Activated T-cell treated with anti-CD3 and anti-CD28 coated beads, Interleukin-2, amount 50 U/mL, for 72 hours (primary cell): ENCODE measurements around the gene ZFPM1. TPM values are rescaled to one million over a fixed set of nuclear protein-coding genes. Genes with fewer than 3 reads are reported as not detected.

Source experiments
- ATAC-seq, 2 donors: fragments of 150-1000 bp; cut with Tn5 transposase; replicated peaks in 1 of 2; 2 replicates each; pipeline ENCODE4 v1.10.0; 2021; ENCODE audit warnings: moderate library complexity in 2 of 2, mild to moderate bottlenecking in 1 of 2
- DNase-seq, 2 donors: peaks; one replicate each; pipeline ENCODE4 v3.0.0; 2021 to 2022; ENCODE audit warnings: mixed read lengths in 1 of 2
- H3K27ac Mint-ChIP-seq: one replicate; pipeline ENCODE4 v1.8.0; 2022; ENCODE audit warnings: mild to moderate bottlenecking, moderate library complexity, mixed read lengths
- H3K27me3 Mint-ChIP-seq: one replicate; pipeline ENCODE4 v1.8.0; 2022; ENCODE audit warnings: low read depth, mixed read lengths
- H3K36me3 Mint-ChIP-seq, 2 donors: one replicate each; pipeline ENCODE4 v1.8.0; 2022; ENCODE audit warnings: mixed read lengths in 2 of 2, mild to moderate bottlenecking in 1 of 2; ENCODE audit not compliant: insufficient read depth in 2 of 2
- H3K4me1 Mint-ChIP-seq: one replicate; pipeline ENCODE4 v1.8.0; 2022; ENCODE audit warnings: low read depth, mixed read lengths
- H3K4me3 Mint-ChIP-seq, 2 donors: one replicate each; pipeline ENCODE4 v1.8.0; 2022; ENCODE audit warnings: mild to moderate bottlenecking in 2 of 2, mixed read lengths in 2 of 2, moderate library complexity in 2 of 2
- H3K9me3 Mint-ChIP-seq, 2 donors: one replicate each; pipeline ENCODE4 v1.8.0; 2022; ENCODE audit warnings: mixed read lengths in 2 of 2
- total RNA-seq, 2 donors: library from RNA; stranded (reverse); gene quantifications; one replicate each; pipeline ENCODE4 v1.2.3, GENCODE V29; 2022

ZFPM1 gene
- total RNA-seq, 2 donors from 2014 or later = 12.2 to 13.8 TPM

DNA sequence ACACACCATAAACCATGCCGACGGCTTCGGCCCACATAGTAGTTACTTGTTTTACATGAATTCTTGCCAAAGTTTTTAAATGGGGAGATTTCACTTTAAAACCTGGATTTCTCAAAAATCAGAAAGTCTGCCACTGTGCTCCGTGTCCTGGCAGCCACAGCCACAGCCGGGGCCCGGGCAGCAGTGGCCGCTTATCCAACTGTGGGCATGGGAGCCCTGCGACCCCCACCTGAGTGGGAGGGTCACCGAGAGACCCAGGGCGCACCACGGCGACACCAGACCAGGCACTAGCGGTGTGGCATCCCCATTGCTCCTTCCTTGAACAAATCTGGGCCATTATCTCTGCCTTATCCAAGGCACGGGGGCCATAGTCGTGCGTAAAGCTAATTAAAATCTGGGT is 40.3 kb upstream of the ZFPM1 start:
- Mint-ChIP-seq H3K36me3 (no peaks in the 10 kb centered on the region), H3K9me3 (no peaks in the 10 kb centered on the region), H3K4me3 (no peak overlapping the region), H3K27ac (no peak overlapping the region), H3K4me1 (peaks cover 2% of the 10 kb centered on the region), H3K27me3 (no peaks in the 10 kb centered on the region)
- no peak for ATAC-seq
- no peak for DNase-seq

DNA sequence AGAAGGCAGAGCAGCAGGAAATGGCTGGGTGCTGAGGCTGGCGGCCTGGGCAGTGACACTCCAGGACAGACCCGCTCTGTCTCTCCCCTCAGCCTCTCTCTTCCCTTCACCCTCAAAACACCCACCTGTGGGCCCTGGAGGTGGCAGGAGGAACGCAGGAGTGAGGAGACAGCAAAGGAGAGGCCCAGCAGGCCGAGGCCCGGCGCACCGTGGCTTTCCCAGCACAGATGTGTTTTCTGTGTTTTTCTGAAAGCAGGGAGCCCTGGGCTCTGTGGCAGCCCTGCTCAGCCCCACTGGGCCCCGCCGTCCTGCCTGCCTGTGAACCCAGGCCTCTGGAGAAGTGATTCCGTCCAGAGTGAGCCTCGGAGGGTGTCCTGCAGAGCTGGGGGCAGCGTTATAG is 39.8 kb upstream of the ZFPM1 start:
- Mint-ChIP-seq H3K36me3 (no peaks in the 10 kb centered on the region), H3K4me3 (no peak overlapping the region), H3K27me3 (no peaks in the 10 kb centered on the region), H3K9me3 (no peaks in the 10 kb centered on the region), H3K4me1 (no peaks in the 10 kb centered on the region), H3K27ac (no peak overlapping the region)
- no peak for ATAC-seq
- no peak for DNase-seq

- H3K4me3 Mint-ChIP-seq = no peak overlapping the region
- H3K27ac Mint-ChIP-seq = no peak overlapping the region
- H3K9me3 Mint-ChIP-seq = no peaks in the 10 kb centered on the region
- H3K4me1 Mint-ChIP-seq = no peaks in the 10 kb centered on the region
- no peaks in the 10 kb centered on the region for H3K27me3 Mint-ChIP-seq
- ATAC-seq = no peak
- DNase-seq = no peak
- no peaks in the 10 kb centered on the region for H3K36me3 Mint-ChIP-seq
These were observed 39.4 kb upstream of the ZFPM1 start for GRCh38 chr16:88413631-88414030.

- no peaks in the 10 kb centered on the region for H3K9me3 Mint-ChIP-seq
- no peak overlapping the region for H3K27ac Mint-ChIP-seq
These were observed 38.3 kb upstream of the ZFPM1 start for GRCh38 chr16:88414521-88415380.

GRCh38 chr16:88415381-88415705 is 37.7 kb upstream of the ZFPM1 start:
- Mint-ChIP-seq H3K9me3 (no peaks in the 10 kb centered on the region), H3K36me3 (no peaks in the 10 kb centered on the region), H3K4me1 (no peaks in the 10 kb centered on the region), H3K27ac (no peak overlapping the region), H3K4me3 (no peak overlapping the region), H3K27me3 (no peaks in the 10 kb centered on the region)
- ATAC-seq (no peak), DNase-seq (no peak)

More at GRCh38 chr16:88414521-88415380, 38.3 kb upstream of the ZFPM1 start:
- no peak for DNase-seq
- no peak overlapping the region for H3K4me3 Mint-ChIP-seq
- H3K27me3 Mint-ChIP-seq = no peaks in the 10 kb centered on the region
- no peak for ATAC-seq
- no peaks in the 10 kb centered on the region for H3K4me1 Mint-ChIP-seq
- H3K36me3 Mint-ChIP-seq = no peaks in the 10 kb centered on the region

GRCh38 chr16:88415713-88416323 is 37.3 kb upstream of the ZFPM1 start:
- DNase-seq = no peak
- ATAC-seq = no peak
- H3K4me3 Mint-ChIP-seq = no peak overlapping the region
- H3K9me3 Mint-ChIP-seq = no peaks in the 10 kb centered on the region
- H3K27ac Mint-ChIP-seq = no peak overlapping the region
- H3K27me3 Mint-ChIP-seq = no peaks in the 10 kb centered on the region
- no peaks in the 10 kb centered on the region for H3K4me1 Mint-ChIP-seq
- no peaks in the 10 kb centered on the region for H3K36me3 Mint-ChIP-seq

DNA sequence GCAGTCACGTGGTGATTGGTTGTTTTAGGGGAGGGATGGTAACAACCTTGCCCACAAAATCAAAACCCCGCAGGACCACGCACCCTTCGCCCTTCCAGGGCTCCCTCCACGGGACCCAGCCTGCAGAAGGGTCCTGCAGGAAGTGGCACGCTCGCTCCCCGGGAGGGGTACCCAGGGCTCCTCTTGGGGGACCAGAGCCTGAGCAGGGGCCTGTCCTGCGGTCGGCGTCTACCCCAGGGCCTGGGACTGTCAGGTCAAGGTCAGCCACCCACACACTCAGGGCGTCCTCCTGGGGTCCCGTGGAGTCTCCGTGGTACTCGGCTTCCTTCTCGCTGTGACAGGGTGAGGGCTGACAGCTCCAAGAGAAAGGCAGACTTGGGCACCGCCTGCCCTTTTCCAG is 36.4 kb upstream of the ZFPM1 start:
- no peaks in the 10 kb centered on the region for H3K4me1 Mint-ChIP-seq
- H3K4me3 Mint-ChIP-seq = no peak overlapping the region
- no peaks in the 10 kb centered on the region for H3K36me3 Mint-ChIP-seq
- H3K27me3 Mint-ChIP-seq = no peaks in the 10 kb centered on the region
- ATAC-seq (no peak), DNase-seq (no peak)
- H3K9me3 Mint-ChIP-seq = no peaks in the 10 kb centered on the region
- H3K27ac Mint-ChIP-seq = no peak overlapping the region

DNA sequence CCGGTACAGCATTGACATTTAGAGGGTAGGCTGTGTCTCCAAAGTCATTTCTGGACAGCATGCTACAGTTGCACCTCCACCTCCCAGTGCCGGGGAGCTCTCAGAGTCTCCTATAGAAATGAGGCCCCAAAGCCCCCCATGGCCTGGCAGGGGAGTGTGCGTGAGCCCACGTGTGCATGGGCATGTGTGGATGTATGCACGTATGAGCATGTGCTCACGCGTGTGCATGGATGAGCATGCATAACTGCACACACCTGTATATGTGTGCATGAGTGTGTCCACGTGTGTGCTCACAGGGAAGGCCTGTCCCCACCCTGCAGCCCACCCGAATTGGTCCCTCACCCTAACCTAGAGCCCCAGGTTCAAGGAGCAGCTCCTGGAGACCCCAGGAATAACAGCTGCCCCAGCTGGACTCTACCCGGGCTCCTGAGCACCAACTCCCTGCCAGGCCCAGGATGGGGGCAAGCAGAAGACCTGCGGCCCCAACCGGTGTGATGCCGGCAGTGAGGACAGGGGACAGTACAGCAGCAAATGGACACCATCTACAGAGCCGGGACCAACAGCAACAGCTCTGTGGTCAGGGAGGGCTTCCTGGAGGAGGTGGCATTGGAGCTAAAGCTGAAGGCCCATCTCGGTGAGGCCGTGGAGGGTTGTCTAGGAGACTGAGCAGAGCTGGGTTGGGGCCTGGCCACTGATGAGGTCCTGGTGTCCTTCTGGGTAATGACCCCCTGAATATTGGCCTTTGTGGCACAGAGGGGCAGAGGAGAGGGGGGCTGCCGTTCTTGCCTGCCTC is 35.2 kb upstream of the ZFPM1 start:
- no peak for DNase-seq
- no peaks in the 10 kb centered on the region for H3K27me3 Mint-ChIP-seq
- H3K27ac Mint-ChIP-seq = no peak overlapping the region
- no peaks in the 10 kb centered on the region for H3K36me3 Mint-ChIP-seq
- peaks cover 0 to 2% of the 10 kb centered on the region in 2 donors for H3K9me3 Mint-ChIP-seq
- ATAC-seq = no peak
- H3K4me3 Mint-ChIP-seq = no peak overlapping the region
- H3K4me1 Mint-ChIP-seq = no peaks in the 10 kb centered on the region

GRCh38 chr16:88418869-88419268 is 34.2 kb upstream of the ZFPM1 start:
- Mint-ChIP-seq H3K36me3 (no peaks in the 10 kb centered on the region), H3K4me1 (no peaks in the 10 kb centered on the region), H3K4me3 (no peak overlapping the region), H3K9me3 (peaks cover 2% of the 10 kb centered on the region in 2 donors), H3K27me3 (no peaks in the 10 kb centered on the region), H3K27ac (no peak overlapping the region)
- DNase-seq = no peak
- no peak for ATAC-seq

DNA sequence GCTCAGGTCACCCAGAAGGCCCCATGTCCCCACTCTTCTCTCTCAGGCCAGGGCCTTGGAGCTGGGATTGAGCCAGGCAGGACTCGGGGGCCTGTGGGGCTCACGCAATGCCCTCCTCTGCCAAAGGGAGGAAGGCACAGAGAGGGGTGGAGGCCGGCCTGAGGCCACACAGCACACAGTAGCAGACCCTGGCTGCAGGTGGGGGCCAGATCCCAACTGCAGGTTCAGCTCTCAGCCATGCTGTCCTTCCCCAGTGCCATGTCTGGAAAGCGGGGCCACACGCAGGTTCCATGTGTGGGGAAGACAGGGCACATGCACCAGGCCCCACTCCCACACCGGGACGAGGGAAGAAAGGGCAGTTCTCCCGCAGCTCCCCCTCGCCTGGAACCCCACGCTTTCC is 33.3 kb upstream of the ZFPM1 start:
- H3K36me3 Mint-ChIP-seq = no peaks in the 10 kb centered on the region
- ATAC-seq (no peak), DNase-seq (no peak)
- no peak overlapping the region for H3K4me3 Mint-ChIP-seq
- H3K9me3 Mint-ChIP-seq = peaks cover 2% of the 10 kb centered on the region in 2 donors
- H3K27ac Mint-ChIP-seq = no peak overlapping the region
- no peaks in the 10 kb centered on the region for H3K27me3 Mint-ChIP-seq
- no peaks in the 10 kb centered on the region for H3K4me1 Mint-ChIP-seq

- no peak for ATAC-seq
- H3K27ac Mint-ChIP-seq = no peak overlapping the region
- DNase-seq = no peak
- H3K4me3 Mint-ChIP-seq = no peak overlapping the region
- H3K9me3 Mint-ChIP-seq = peaks cover 2% of the 10 kb centered on the region in 2 donors
- H3K4me1 Mint-ChIP-seq = no peaks in the 10 kb centered on the region
- H3K36me3 Mint-ChIP-seq = no peaks in the 10 kb centered on the region
- no peaks in the 10 kb centered on the region for H3K27me3 Mint-ChIP-seq
These were observed 32.6 kb upstream of the ZFPM1 start for GRCh38 chr16:88420496-88420895.

- Mint-ChIP-seq H3K4me1 (no peaks in the 10 kb centered on the region), H3K27ac (no peak overlapping the region), H3K27me3 (no peaks in the 10 kb centered on the region), H3K4me3 (no peak overlapping the region), H3K9me3 (peaks cover 2% of the 10 kb centered on the region in 2 donors), H3K36me3 (no peaks in the 10 kb centered on the region)
- ATAC-seq (no peak), DNase-seq (no peak)
These were observed 31.8 kb upstream of the ZFPM1 start for GRCh38 chr16:88421301-88421700.

- no peaks in the 10 kb centered on the region for H3K36me3 Mint-ChIP-seq
- ATAC-seq = no peak
These were observed 31.1 kb upstream of the ZFPM1 start for GRCh38 chr16:88421871-88422433.

More at GRCh38 chr16:88421871-88422433, 31.1 kb upstream of the ZFPM1 start:
- H3K27ac Mint-ChIP-seq = no peak overlapping the region
- H3K4me1 Mint-ChIP-seq = no peaks in the 10 kb centered on the region
- no peaks in the 10 kb centered on the region for H3K27me3 Mint-ChIP-seq
- H3K9me3 Mint-ChIP-seq = peaks cover 2% of the 10 kb centered on the region in 2 donors
- no peak for DNase-seq
- no peak overlapping the region for H3K4me3 Mint-ChIP-seq
